ENCODE data around the gene NR0B2.
"Not testable (repeated sequence)": the region's sequence is repeated elsewhere in the genome, so short reads cannot be mapped to it uniquely, and the experiment has no call there.

Gene NR0B2

DNA sequence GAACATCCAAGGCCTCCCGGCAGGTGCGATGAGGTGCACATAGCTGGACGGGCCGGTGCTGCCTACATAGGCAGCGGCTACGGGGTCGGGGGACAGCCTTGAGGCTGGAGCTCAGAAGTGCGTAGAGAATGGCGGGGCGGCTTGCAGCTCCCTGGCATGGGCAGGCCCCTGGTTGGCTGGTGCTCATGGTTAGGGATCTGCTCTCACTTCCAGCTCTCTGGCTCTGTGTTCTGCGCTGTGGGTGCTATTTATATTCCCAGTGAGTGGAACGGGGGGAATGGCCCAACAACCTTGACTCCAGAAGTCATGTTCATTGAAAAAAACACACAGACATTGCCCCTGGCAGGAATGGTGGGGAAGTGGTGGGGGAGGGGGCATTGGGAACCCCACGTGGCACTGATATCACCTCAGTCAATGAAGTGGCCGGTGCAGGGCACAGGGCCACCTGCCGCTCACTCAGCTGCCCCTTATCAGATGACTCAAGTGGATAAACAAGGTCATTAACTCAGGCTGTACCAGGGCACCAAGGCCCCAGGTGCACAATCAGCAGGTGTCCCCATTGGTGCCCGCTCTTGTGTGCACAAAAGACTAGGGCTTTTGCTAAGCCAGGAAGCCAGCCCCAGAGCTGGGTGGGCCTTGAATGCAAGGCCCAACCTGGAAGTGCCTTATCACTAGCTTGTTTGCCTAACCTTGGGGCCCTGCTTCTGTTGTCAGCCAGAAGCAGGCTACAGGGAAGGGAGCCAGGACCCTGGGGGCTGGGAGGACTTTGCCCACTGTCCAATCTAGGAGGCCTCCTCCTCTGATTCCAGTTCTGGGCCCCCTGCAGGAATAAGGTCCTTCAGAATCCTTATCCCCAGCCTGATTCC is at the start of gene NR0B2:
Gene NR0B2, minus strand, starts transcription at position 222 of the 866 bp plus-strand sequence. Its CDS starts 35 bp downstream, at position 187.
- DNase-seq, result no peak

DNA sequence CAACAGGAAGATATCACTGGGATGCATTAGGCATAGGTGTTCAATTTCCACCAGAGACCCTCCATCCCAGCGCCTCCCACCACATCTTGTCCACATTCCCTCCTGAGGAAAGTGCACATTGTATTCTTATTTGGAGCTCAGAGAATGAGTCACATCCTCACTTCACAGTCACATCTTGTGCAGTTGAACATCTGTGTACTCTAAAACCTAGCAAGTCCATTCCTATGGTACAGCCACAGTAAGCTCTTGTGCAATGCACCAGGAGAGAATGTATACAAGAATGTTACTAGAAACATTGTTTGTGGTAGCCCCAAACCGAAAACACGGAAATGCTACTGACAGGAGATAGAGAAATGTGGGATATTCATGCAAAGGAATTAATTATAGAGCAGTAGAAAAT is 48.1 kb upstream of the NR0B2 start:
- DNase-seq, result no peak

DNA sequence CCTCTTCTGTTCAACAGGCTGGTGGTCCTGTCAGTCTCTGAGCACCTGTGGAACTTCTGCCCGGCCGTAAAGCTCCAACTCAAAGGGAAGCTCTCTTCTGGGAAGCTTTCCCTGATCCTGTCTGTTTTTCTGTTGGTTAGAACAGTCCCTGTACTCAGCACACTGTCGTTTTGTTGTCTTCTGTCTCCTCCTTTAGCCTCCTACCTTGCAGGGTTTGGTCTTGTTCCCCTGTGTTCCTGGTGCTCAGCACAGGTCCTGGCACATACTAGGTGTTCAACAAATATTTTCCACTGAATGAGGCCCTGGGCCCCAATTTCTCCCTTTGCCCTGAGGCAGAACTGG is 46.8 kb upstream of the NR0B2 start:
- DNase-seq, result no peak

GRCh38 chr1:26959722-26960624 is 46.2 kb upstream of the NR0B2 start, which contains the start of gene KDF1:
Gene KDF1 (minus strand): TSS chr1:26960468. CDS start chr1:26952380, 8,088 bp downstream.
- DNase-seq, result peak; percentile 53

GRCh38 chr1:26959270-26959669 is 45.5 kb upstream of the NR0B2 start:
- DNase-seq, result no peak

GRCh38 chr1:26957306-26957705 is 43.5 kb upstream of the NR0B2 start:
- no peak for DNase-seq

DNA sequence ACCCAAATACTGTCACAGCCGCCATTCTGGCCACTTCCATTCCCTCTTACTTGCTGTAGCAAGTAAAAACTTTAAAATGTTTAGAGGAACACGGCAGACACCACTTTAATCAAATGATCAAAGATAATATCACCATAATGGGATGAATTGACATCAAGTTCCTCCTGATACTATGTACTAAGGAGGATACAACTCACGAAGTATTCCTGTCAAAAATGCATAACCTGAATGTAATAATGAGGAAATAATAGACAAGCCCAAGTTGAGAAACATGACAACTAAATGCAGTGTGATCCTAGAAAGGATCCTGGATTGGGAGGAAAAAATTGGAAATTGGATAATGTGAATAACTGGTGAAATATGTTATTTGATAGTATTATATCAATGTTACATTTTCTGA is 42.5 kb upstream of the NR0B2 start:
- DNase-seq, result no peak

DNA sequence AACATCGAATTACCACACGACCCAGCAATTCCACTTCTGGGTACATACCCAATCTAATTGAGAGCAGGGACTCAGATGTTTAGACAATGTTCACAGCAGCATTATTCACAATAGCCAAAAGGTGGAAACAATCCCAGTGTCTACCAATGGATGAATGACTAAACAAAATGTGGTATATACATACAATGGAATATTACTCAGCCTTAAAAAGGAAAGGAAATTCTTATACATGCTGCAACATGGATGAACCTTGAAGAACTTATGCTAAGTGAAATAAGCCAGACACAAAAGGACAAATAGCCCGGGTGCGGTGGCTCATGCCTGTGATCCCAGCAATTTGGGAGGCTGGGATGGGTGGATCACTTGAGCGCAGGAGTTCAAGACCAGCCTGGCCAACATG is 39.6 kb upstream of the NR0B2 start:
- no peak for DNase-seq

DNA sequence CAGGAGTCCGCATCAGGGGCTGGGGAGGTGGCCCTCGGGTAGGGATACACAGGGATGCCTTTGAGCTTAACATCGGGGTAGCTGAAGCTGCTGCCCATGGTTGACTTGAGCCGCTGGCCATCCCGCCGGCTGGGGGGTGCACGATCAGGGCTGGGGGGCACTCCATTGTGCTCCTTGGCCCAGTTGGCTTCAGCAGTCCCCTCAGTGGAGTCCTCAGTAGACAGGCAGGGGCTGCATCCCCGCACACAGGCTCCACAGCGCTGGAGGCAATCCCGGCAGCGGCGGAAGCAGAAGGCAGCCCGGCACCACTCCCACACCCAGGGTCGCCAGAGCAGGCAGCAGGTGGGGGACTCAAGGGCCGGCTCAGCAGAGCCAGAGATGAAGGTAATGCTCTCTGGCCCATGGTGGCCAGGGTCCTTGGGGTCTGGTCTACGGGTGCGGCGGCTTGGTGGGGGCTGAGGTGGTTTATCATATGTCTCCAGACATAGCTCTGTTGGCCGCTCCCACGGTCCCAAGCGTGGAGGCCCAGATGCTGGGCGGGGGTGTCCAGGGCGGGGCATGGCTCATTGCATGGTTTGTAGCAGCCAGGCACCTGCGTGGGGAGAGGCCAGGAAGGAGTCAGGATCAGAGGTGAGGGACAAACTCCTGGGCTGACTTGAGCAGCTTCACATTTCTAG is 38.2 kb upstream of the NR0B2 start:
- no peak for DNase-seq

DNA sequence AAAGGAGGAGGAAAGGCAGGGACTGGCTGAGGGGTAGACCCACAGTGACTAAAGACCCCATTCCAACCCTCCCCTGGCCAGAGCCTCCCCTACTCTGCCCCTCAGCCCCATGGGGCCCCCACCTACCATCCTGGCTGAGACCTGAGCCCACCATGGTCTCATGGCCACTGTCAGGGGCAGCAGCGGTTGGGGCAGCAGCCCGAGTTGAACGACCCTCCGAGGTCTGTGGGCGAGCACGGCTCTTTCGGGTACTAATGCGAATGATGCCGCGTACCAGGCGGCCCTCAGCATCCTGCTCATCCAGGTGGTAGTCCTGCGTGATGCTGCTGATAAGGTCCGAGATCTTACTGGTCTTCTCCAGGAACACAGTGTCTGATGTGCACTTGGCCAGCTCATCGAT is 37.4 kb upstream of the NR0B2 start:
- DNase-seq, result no peak

DNA sequence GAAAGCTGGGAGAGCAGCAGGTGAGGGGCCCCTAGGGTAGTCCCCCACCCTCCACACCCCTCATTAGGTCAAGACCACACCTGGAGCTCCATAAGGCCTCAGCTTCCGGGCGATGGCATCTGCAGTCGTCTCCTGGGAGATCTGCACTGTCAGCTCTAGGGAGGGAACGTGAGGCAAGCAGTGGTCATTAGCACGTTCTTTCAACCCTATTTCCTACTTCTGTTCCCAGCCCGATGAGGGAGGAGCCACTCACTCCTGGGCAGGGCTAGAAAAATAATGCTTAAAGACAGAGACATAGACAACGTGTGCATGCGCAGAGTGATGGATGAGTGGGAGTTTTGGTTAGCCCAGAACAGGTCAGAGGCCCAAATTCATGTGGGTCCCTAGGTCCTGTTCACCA is 36.8 kb upstream of the NR0B2 start:
- DNase-seq, result no peak

GRCh38 chr1:26949926-26950319 is 36.1 kb upstream of the NR0B2 start:
- DNase-seq, result no peak

DNA sequence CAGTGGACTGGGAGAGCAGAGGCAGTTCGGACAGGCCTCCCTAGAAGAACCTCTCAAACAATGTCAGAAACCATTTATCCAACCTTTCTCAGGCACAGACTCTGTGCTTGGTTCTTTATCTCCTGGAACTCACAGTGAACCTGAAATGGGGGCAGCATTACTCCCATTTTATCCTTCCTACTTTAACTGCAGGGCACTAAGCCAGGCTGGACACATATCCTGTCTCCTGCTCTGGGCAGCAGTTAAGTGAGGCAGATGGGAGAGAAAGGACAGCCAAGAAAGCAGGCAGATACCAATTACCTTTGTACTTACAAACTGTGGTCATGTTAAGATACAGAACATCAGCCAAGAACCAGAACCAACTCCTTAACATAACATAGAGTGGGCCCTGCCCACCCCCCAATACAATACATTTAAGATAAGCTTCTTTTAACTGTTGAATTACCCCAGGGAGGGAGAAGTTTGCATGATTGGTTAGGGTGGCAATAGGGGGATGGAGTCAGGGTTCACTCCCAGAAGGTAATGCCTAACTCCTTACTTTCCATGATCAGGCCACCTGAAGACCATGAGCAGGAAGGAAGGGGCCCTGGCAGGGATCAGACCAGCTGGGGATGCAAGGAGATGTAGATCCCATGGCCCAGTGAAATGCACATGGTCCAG is 35.6 kb upstream of the NR0B2 start:
- DNase-seq, result no peak

GRCh38 chr1:26948725-26949057 is 34.9 kb upstream of the NR0B2 start:
- not testable (repeated sequence) for DNase-seq

DNA sequence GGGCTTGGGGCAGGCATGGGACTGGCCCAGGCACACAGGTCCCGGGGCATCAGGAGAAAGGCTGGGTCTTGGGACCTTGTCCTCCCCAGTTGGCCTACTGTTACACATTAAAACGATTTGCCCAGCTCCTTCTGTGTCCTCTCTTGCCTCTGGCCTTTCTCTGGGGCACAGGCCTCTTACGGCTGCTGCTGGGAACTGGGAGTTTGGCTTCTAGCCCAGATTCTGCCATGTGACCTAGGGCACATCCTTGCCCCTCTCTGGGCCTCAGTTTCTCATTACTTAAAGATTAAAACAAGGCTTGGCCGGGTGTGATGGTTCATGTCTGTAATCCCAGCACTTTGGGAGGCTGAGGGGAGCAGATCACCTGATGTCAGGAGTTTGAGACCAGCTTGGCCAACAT is 32.5 kb upstream of the NR0B2 start:
- DNase-seq, result no peak

DNA sequence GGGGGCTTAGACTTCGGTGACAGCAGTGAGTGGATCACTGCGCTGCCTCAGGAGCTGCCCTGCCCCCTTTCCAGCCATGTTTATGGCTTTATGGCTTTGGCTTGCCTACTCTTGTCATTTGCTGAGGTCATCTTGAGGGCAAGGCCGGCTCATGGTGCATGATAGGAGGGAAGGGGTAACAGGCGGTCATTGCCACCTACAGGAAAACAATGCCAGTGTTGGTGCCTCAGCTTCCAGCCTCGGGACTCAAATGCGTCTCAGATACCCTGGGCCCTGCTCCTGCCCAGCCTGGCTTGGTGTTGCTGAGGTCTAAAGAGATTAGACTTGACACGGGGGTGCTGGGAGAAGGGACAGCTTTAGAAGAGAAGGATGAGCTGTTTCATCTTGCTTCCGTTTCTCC is 32.0 kb upstream of the NR0B2 start:
- DNase-seq, result no peak

DNA sequence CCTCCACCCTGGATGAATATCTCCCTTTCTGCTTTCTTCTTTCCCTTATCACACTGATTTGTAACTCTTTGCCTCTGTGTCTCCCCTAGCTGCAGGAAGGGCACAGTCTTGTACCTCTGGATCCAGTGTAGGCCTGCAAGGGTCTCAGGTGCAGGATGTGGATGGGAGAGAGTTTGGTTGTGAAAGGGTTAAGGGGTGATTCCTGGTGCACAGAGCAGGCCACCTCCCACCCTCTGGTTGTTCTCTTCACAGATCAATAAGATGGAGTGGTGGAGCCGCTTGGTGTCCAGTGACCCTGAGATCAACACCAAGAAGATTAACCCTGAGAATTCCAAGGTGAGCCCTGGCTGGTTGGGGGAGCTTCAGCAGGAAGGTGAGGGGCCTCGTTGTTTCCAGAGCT is 31.4 kb upstream of the NR0B2 start:
- no peak for DNase-seq

DNA sequence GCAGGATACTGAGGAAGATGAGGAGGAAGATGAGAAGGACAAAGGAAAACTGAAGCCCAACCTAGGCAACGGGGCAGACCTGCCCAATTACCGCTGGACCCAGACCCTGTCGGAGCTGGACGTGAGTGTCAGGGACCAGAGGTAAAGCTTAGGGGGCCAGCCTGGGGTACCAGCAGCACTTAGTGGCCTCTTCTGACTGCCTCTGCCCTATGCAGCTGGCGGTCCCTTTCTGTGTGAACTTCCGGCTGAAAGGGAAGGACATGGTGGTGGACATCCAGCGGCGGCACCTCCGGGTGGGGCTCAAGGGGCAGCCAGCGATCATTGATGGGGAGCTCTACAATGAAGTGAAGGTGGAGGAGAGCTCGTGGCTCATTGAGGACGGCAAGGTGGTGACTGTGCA is 28.9 kb upstream of the NR0B2 start:
- no peak for DNase-seq

- DNase-seq, result no peak
Observed at GRCh38 chr1:26941311-26941710, 27.5 kb upstream of the NR0B2 start.

GRCh38 chr1:26938659-26939025 is 24.9 kb upstream of the NR0B2 start:
- DNase-seq, result no peak

- DNase-seq, result no peak
Observed at GRCh38 chr1:26938004-26938658, 24.4 kb upstream of the NR0B2 start.

DNA sequence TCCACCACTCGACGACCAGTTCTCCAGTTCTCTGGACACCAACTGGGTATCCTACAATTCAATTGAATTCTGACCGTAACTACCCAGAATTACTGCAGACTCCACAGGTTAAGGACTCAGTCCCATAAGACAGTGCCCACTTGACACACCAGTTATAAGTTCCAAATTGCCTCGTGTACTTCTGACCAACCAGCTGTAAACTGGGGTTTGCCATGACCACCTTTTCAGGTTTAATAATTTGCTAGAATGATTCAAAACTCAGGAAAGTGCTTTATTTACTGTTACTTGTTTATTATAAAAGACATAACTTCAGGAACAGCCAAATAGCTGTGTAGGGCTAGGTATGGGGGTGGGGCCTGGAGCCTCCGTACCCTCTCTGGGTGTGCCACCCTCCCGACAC is 23.0 kb upstream of the NR0B2 start:
- no peak for DNase-seq

GRCh38 chr1:26932531-26932930 is 18.8 kb upstream of the NR0B2 start:
- DNase-seq, result no peak
